ENCODE measurements around the gene LASP1NB.

The LASP1NB gene

DNA sequence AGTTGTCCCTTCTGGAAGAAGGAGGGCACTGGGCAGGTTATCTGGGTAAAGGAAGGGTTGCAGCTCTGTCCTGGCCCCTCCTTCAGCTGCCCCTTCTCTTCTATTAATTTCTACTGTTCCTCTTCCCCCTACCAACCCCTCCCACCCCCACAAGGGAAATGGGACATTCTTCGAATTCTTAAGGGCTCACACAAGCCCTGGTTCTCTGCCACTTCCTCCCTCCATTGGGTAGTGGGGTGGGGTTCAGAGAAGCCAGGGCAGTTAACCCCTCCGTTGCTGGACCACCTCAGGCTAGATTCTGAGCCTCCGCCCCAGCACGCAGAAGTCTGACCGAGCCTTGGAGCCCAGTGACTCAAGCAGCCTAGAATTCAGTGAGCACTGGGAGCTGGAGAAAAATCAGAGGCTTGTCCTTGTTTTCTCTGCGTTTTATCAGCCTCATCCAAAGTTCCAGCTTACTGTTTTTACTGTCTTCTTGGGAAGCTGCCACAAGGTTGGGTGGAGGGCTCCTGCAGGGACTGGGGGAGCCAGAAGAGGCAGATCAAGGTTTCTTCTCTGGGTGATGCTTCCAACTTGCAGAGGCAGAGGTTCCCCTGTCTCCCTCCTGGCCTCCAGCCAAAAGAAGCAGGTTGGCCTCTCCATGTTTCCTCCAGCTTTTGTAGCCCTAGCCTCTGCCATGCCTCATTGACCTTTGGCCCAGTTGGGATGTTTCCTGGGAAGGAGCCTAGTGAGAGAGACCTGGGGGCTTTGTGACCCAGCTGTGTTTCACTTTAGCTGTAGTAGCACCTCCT, 45.3 kb upstream of the LASP1NB start:
- peaks cover 80% of the 10 kb centered on the region; the same call in 1 of the 2 replicates for H3K79me2 ChIP-seq (ENCODE audit: insufficient read depth, low read depth, low read length)
- no peaks in the 10 kb centered on the region for H3K9me3 ChIP-seq (ENCODE audit: low read length)
- POLR2A ChIA-PET, result interaction anchor here (1.9 kb wide), 1 partner anchor 9 kb away, joined by 5 read pairs; no protein-coding TSS in a partner anchor
- no peaks in the 10 kb centered on the region for H3K9me2 ChIP-seq (ENCODE audit: insufficient read depth, low read length)
- H3K36me3 ChIP-seq (ENCODE audit: insufficient read depth, low read length), result peaks cover 66% of the 10 kb centered on the region
- peak overlapping the region; percentile 88 for H3K4me2 ChIP-seq (ENCODE audit: low read length)
- no peak overlapping the region for H2AFZ ChIP-seq (ENCODE audit: low read length)
- peaks cover 77% of the 10 kb centered on the region for H3K4me1 ChIP-seq (ENCODE audit: insufficient read depth, low read length, poor library complexity, severe bottlenecking)
- CTCF ChIA-PET (ENCODE audit: unreplicated experiment), result interaction anchor here (0.6 kb wide), 1 partner anchor 17 kb away, joined by 4 read pairs; no protein-coding TSS in a partner anchor
- H4K20me1 ChIP-seq (ENCODE audit: insufficient read depth, low read length), result no peaks in the 10 kb centered on the region; the same call in 1 of the 2 replicates
- TF ChIP-seq, protein P1, sequence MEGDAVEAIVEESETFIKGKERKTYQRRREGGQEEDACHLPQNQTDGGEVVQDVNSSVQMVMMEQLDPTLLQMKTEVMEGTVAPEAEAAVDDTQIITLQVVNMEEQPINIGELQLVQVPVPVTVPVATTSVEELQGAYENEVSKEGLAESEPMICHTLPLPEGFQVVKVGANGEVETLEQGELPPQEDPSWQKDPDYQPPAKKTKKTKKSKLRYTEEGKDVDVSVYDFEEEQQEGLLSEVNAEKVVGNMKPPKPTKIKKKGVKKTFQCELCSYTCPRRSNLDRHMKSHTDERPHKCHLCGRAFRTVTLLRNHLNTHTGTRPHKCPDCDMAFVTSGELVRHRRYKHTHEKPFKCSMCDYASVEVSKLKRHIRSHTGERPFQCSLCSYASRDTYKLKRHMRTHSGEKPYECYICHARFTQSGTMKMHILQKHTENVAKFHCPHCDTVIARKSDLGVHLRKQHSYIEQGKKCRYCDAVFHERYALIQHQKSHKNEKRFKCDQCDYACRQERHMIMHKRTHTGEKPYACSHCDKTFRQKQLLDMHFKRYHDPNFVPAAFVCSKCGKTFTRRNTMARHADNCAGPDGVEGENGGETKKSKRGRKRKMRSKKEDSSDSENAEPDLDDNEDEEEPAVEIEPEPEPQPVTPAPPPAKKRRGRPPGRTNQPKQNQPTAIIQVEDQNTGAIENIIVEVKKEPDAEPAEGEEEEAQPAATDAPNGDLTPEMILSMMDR (conservative IDR thresholded peaks at IDR 0.05; ENCODE audit: low read length), result no peak
- TF ChIP-seq EZH2phosphoT487 (IDR thresholded peaks at IDR 0.05; ENCODE audit: borderline replicate concordance, low read depth, low read length), result no peak
- peak; percentile 57 for DNase-seq (ENCODE audit: low spot score)
- H3K4me3 ChIP-seq (ENCODE audit: low read depth, low read length, poor library complexity, severe bottlenecking), result peak overlapping the region; percentile 24
- intact Hi-C loops (cut with micrococcal nuclease; ENCODE audit: unreplicated experiment), result loop anchor here (10.0 kb wide), 1 partner anchor 55 kb away; no protein-coding TSS in a partner anchor
- H3K27ac ChIP-seq (ENCODE audit: low read depth, low read length, poor library complexity, severe bottlenecking), result peak overlapping the region; percentile 40
- no TSS peak for BruUV-seq (replicated peaks)

GRCh38 chr17:38881600-38882191, 43.7 kb upstream of the LASP1NB start:
- Histone ChIP-seq H3K27ac (ENCODE audit: low read depth, low read length, poor library complexity, severe bottlenecking) (peak overlapping the region; percentile 55), H2AFZ (ENCODE audit: low read length) (no peak overlapping the region), H3K79me2 (ENCODE audit: insufficient read depth, low read depth, low read length) (peaks cover 86% of the 10 kb centered on the region; the same call in 1 of the 2 replicates), H3K4me2 (ENCODE audit: low read length) (peak overlapping the region; percentile 50), H3K36me3 (ENCODE audit: insufficient read depth, low read length) (peaks cover 82% of the 10 kb centered on the region), H3K9me2 (ENCODE audit: insufficient read depth, low read length) (no peaks in the 10 kb centered on the region), H4K20me1 (ENCODE audit: insufficient read depth, low read length) (no peaks in the 10 kb centered on the region; the same call in 1 of the 2 replicates), H3K4me1 (ENCODE audit: insufficient read depth, low read length, poor library complexity, severe bottlenecking) (peaks cover 82% of the 10 kb centered on the region), H3K4me3 (ENCODE audit: low read depth, low read length, poor library complexity, severe bottlenecking) (peak overlapping the region; percentile 4), H3K9me3 (ENCODE audit: low read length) (no peaks in the 10 kb centered on the region)
- BruUV-seq (replicated peaks), result no TSS peak
- TF ChIP-seq EZH2phosphoT487 (IDR thresholded peaks at IDR 0.05; ENCODE audit: borderline replicate concordance, low read depth, low read length), result no peak
- TF ChIP-seq, protein P1 (conservative IDR thresholded peaks at IDR 0.05; ENCODE audit: low read length), result no peak
- ChIA-PET POLR2A (interaction anchor here (0.6 to 1.9 kb wide), 6 partner anchors 10 to 175 kb away, joined by 3 to 5 read pairs (median 3); partner anchors contain the start of gene LASP1NB), CTCF (ENCODE audit: unreplicated experiment) (no interaction called here)
- peak; percentile 87 for DNase-seq (ENCODE audit: low spot score)
- intact Hi-C loops (cut with micrococcal nuclease; ENCODE audit: unreplicated experiment), result no loop called here
